Mammary microvascular endothelial cell (primary cell): ENCODE measurements around the gene KCNK7. TPM values are rescaled to one million over a fixed set of nuclear protein-coding genes. Genes with fewer than 3 reads are reported as not detected.

Experiments used
- total RNA-seq: library from RNA; depleted of rRNA; stranded (reverse); fragments of >200 nt; gene quantifications from 2 replicates; pipeline ENCODE4 v1.2.3, GENCODE V29; 2015

KCNK7 gene
- 0.27 TPM in 1 of 2 replicates, not detected in the other for total RNA-seq

DNA sequence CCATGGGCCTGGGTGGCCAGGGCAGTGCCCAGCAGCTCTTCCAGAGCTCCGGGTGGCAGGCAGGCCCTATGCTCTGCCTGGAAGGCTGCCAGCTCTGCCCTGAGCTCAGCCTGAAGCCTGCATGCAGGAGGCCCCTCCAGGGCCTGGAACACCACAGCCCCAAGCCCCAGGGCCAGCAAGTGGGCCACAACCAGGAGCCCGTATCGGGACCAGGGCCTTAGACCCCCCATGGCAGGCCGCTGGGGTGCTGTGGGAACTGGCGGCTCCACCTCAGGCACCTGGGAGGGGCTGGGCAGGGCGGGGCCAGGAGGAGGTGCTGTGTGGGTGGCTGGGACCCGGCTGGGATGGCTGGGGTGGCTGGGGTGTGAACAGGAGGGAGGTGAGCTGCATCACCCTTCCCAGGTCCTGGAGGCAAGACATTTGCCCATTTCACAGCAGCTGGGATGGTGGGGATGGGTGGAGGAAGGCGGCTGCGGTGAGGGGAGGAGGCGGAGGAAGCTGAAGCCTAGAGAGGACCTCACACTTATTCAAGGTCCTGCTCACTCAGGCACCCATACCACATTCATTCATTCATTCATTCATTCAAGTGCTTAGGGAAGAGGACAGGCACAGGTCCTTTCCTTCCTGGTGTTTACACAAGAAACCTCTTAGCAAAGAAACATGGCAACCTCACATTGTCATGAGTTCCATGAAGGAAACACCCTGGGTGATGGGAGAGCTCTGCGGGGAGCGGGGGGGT, at the start of gene KCNK7:
Gene KCNK7 (minus strand): TSS at position 258 of the 739 bp plus-strand sequence. CDS start 28 bp downstream, at position 230.

DNA sequence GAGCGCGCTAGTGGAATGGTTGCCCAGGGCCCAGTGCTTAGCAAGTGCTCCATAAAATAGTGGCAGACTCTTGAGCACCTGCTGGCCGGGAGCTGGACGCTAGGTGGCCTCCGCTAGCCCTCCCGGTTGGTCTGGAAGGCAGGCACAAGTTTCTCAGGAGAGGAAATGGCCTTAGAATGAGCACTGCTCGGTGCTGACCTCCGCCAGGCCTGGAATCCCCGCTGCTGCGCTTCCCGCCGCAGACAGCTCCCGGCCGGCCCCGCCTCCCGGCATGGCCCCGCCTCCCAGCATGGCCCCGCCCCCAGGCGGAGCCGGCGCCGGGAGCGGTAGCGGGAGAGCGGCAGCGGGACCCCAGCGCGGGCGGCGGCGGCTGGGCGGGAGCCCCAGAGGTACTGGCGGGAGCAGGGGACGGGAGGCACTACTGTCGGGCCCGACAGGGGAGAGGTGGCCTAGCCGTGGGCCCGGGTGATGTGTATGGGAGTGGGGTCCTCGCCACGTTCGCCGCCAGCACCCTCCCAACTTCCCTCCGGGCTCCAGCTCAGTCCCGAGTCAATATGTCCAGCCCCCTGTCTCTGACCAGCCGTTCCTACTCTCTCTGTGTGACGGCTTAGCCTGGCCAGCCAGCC, 42.3 kb upstream of the KCNK7 start, which contains the start of gene SIPA1:
Gene SIPA1 (plus strand): TSS at position 308 of the 626 bp plus-strand sequence. CDS start 2,821 bp downstream, outside the sequence.

GRCh38 chr11:65615229-65615949, 19.8 kb upstream of the KCNK7 start, which contains the start of gene PCNX3:
PCNX3 (plus strand) TSS chr11:65615776; CDS start chr11:65616312, 536 bp downstream.

DNA sequence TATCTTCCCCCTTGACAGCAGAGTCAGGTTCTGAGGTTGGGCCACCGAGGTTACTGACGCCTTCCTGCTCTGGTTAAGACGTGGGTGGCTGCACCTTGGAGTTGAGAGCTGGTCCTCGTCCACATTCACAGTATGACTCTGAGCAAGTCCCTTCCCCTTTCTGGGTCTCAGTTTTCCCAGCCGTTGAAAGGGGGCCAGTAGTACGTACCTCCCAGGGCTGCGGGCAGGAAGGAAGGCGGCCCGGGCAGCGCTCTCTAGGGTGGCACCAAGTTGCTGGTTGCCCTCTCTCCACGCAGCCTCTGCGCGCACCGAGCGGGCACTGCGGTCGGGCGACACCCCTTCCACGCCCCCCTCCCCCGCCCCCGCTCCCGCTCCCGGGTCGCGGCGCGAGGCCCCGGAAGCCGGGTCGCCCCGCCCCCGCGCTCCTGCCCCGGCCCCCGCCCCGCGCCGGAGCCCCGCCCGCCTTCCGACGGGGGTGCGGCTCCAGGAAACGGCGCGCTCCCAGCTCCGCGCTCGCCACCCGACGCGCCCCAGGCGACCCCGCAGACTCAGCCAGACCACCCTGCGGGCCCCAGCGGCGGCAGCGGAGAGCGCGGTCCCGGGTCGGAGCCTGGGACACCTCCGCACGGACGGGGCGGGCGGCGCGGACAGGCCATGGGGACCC, 19.9 kb downstream of the KCNK7 start, which contains the start of gene EHBP1L1:
Gene EHBP1L1 (plus strand): TSS at position 486 of the 664 bp plus-strand sequence. CDS start 250 bp downstream, outside the sequence.

GRCh38 chr11:65572356-65573051, 23.1 kb downstream of the KCNK7 start, which contains the start of gene FAM89B:
FAM89B (plus strand) TSS chr11:65572538; CDS start chr11:65572670, 132 bp downstream.

DNA sequence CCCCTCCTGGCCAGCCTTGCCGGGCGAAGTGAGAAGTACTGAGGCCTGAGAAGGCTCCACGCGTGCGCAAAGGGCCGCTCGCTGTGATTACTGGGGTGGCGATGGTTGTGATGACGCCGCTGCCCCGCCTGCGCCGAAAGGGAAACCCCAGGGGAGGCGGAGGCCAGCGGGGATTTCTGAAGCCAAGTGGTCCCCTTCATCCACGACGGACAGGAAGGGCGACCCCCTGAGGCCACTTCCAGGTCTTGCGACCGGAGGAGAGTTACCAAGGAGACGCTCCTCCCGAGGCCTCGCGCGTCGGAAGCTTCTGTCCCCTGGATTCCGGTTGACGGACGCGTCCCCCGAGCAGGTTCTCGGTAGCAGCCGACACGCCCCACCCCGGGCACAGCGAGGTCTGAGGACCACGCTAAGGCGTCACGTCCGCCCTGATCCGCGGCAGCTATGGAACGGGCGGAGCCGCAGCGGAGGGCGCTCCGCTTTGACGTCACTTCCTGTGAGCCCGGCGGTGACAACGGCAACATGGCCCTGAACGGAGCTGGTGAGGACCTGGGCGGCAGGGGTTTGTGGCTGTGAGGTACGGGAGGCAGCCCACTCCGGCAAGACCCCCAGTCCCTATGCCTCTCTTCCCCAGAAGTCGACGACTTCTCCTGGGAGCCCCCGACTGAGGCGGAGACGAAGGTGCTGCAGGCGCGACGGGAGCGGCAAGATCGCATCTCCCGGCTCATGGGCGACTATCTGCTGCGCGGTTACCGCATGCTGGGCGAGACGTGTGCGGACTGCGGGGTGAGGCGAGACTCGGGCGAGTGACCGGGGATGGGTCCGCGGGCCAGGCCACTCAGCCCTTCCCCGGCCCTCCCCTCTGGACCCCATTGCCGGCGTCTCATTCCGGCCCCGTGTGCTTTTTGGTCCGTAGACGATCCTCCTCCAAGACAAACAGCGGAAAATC, 25.4 kb downstream of the KCNK7 start, which contains the start of gene ZNRD2:
Gene ZNRD2 (plus strand): TSS at position 505 of the 946 bp plus-strand sequence. CDS start 15 bp downstream, at position 520.

DNA sequence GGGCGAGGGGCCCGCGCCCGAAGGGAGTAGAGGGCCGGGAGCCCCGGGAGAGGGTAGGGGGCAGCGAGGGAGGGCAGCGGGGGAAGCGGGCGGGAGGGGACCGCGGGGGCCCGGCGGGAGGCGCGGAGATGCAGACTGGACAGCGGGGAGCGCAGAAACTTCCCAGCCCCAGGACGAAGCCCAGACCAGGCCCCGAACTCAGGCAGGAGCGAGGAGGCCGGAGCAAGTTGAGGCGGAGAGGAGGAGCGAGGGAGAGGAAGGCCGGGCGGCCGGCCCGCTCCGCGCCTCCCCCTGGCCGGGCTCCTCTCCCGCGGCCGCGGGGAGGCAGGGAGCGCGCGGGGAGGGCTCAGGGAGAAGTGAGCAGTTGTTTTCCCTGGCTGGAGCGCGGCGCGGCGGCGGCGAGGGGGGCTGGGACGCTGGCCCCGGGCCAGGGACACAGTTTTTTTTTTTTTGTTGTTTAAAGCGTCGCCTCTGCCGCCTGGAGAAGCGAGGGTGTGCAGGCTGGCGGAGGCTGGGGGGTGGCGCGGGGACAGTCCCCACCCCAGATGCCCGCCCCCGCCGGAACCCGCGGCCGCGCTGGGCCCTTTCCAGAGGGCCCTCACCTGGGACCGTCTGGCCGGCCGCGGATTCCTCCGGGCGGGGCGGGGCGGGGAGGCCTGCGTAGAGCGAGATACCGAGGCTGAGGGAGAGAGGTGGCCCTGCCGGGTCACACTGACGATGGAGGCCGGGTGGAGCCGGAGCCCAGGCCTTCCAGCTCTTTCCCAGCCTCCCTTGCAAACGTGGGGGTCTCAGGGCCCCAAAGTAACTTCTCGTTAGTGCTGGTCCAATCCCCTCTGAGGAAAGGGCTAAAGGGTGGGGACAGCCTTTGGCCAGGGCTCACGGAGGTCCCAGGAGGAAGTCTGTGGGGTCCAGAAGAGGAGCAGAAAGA, 37.3 kb downstream of the KCNK7 start, which contains the start of gene LTBP3:
Gene LTBP3 (minus strand): TSS at position 358 of the 928 bp plus-strand sequence. CDS start 400 bp downstream, outside the sequence.

Other genes starting within 250 kb of the KCNK7 start
- gene TIGD3, start 241.0 kb downstream of the KCNK7 start, total RNA-seq = 0.30 TPM in 1 of 2 replicates, not detected in the other
- gene SLC25A45, start 213.2 kb downstream of the KCNK7 start, total RNA-seq = 1.1 and 1.5 TPM in 2 replicates
- 59.5 and 60.4 TPM in 2 replicates for gene FRMD8, start 209.2 kb downstream of the KCNK7 start, total RNA-seq
- 12.7 and 14.7 TPM in 2 replicates for gene NEAT1, start 173.0 kb downstream of the KCNK7 start, total RNA-seq
- 683 and 797 TPM in 2 replicates for gene MALAT1, start 96.8 kb downstream of the KCNK7 start, total RNA-seq
- gene SCYL1, start 70.7 kb downstream of the KCNK7 start, total RNA-seq = 83.3 and 84.1 TPM in 2 replicates
- gene LTBP3, start 37.4 kb downstream of the KCNK7 start, total RNA-seq = 45.1 and 58.2 TPM in 2 replicates
- gene ZNRD2, start 25.3 kb downstream of the KCNK7 start, total RNA-seq = 70.6 and 76.7 TPM in 2 replicates
- gene FAM89B, start 23.3 kb downstream of the KCNK7 start, total RNA-seq = 45.8 and 46.7 TPM in 2 replicates
- gene EHBP1L1, start 19.7 kb downstream of the KCNK7 start, total RNA-seq = 33.7 and 53.4 TPM in 2 replicates
- 122 and 126 TPM in 2 replicates for gene MAP3K11, start 18.4 kb upstream of the KCNK7 start, total RNA-seq
- 40.7 and 41.1 TPM in 2 replicates for gene PCNX3, start 20.0 kb upstream of the KCNK7 start, total RNA-seq
- gene SIPA1, start 42.3 kb upstream of the KCNK7 start, total RNA-seq = 61.1 and 68.3 TPM in 2 replicates
- 63.1 and 67.4 TPM in 2 replicates for gene RELA, start 67.1 kb upstream of the KCNK7 start, total RNA-seq
- gene KAT5, start 116.5 kb upstream of the KCNK7 start, total RNA-seq = 42.8 and 56.6 TPM in 2 replicates
- 92.3 and 93.2 TPM in 2 replicates for gene RNASEH2C, start 125.0 kb upstream of the KCNK7 start, total RNA-seq
- gene AP5B1, start 185.2 kb upstream of the KCNK7 start, total RNA-seq = 10.8 and 11.3 TPM in 2 replicates
- not detected in 2 replicates for gene OVOL1, start 191.3 kb upstream of the KCNK7 start, total RNA-seq
- gene SNX32, start 238.2 kb upstream of the KCNK7 start, total RNA-seq = not detected in 2 replicates